Activated CD8-positive, alpha-beta memory T cell treated with anti-CD3 and anti-CD28 coated beads, Interleukin-2, amount 50 U/mL, for 24 hours (primary cell): ENCODE measurements around the gene DNAJC5.

ENCODE experiments used
- DNase-seq: peaks from one replicate; pipeline ENCODE4 v3.0.0-alpha.2; 2020; ENCODE audit errors: extremely low read depth

Gene DNAJC5

DNA sequence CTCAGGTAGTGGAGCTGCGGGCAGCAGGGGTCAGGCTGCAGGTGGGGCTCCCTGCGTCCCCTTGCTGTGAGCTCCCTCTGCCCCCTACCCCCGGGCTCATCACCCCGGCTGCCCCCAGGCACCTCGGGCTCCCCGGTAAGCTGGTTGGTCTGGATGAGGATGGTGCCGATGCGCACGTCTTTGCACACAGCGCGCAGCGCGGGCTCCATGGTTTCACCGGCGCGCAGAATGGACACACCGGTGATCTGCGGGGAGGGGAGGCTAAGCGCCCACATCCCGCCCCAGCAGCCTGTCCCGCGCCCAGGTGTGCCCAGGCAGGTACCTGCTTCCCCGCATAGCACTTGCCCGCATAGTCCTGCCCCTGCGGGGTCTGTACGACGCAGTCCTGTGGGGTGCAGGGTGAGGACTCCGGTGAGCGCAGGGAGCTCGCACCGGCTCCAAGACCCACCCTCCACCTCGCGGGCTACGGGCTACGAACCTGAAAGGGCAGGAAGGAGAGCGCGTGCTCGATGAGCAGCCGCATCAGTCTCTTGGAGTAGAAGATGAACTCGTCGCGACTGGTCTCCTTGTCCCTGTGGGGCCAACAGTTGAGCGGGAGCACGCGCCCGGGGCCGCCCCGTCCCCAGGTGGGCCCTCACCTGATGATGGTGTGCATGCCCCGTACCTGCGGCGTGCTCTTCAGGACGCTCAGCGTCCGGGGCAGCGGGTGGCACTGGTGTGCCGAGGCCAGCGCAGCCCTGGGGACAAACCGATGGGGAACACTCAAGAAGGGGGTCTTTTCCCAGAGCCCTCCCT lies 45.7 kb downstream of the DNAJC5 start:
- no peak for DNase-seq

GRCh38 chr20:63941282-63942081 lies 46.6 kb downstream of the DNAJC5 start:
- DNase-seq, result peak; percentile 51

DNA sequence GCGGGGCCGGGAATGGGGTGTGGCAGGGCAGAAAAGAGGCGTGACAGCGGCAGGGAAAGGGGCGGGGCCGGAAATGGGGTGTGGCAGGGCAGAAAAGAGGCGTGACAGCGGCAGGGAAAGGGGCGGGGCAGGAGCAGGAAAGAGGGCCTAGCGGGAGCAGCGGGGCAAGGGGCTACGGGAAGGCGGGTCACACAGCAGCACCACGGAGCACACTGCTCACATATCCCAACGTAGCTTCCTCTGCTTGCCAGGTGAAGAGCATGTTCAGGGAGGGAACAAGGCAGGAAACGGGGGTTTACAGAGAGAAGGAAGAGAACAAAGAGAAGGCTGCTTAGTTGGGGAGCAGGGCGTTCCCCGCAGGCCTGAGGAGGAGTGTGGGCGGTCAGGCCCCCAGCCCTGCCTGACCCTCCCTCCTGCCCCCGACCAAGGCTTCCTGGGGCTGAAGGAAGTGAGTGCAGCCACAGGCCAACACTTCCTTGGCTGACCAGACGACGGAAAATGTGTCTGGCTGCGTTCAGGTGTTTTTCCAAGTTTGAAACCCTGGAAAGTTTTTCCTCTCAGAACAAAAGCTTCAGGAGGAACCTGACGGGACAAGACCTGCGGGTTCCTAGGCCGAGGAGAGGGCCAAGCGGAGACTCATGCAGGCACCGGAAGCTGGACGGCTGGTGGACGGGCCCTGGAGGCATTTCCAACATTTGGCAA lies 47.5 kb downstream of the DNAJC5 start:
- no peak for DNase-seq

- no peak for DNase-seq
These were observed 48.3 kb downstream of the DNAJC5 start for GRCh38 chr20:63942969-63943807.

DNA sequence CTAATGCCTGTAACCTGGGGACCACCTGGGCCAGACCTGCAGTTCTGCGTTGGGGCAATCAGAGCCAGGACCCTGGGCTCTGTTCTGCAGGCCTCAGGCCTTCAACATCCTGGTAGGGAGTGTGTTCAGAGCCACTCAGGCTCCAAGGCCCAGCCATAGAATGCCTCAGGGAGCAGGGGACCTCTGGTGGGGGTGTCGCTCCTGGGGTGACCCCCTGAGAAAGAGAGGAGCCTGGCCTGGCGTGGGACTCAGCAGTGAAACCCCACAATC lies 48.8 kb downstream of the DNAJC5 start:
- DNase-seq, result no peak

GRCh38 chr20:63944078-63944941 lies 49.4 kb downstream of the DNAJC5 start:
- no peak for DNase-seq

- DNase-seq, result no peak
These were observed 50.2 kb downstream of the DNAJC5 start for GRCh38 chr20:63945031-63945658.

GRCh38 chr20:63945921-63946920 lies 51.3 kb downstream of the DNAJC5 start:
- no peak for DNase-seq

DNA sequence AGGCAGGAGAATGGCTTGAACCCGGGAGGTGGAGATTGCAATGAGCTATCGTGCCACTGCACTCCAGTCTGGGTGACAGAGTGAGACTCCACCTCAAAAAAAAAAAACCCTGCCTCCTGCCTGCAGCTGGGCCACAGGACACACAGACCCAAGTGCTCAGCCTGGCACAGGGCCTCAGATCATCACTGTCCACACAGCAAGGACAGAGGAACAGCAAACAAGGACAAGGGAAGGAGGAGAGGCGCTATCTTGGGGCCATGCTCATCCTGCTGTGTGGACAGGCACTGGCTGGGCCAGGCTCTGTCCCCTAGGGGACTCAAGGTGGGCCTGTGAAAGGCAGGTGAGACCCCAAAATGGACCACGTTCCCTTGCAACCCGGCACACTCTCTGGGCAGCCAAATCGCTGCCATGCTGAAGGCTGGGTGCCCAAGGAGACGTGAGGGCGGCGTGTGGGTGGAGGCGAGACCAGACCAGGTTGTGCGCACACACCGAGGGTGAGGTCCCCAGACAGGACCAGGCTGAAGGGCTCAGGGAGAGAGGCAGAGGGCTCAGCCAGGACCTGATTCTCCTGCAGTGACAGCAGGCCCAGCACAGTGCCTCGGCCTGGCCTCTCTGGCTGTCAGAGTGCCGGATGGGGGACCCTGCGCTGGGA lies 52.2 kb downstream of the DNAJC5 start:
- DNase-seq, result no peak

GRCh38 chr20:63947638-63948456 lies 52.9 kb downstream of the DNAJC5 start:
- DNase-seq, result no peak

DNA sequence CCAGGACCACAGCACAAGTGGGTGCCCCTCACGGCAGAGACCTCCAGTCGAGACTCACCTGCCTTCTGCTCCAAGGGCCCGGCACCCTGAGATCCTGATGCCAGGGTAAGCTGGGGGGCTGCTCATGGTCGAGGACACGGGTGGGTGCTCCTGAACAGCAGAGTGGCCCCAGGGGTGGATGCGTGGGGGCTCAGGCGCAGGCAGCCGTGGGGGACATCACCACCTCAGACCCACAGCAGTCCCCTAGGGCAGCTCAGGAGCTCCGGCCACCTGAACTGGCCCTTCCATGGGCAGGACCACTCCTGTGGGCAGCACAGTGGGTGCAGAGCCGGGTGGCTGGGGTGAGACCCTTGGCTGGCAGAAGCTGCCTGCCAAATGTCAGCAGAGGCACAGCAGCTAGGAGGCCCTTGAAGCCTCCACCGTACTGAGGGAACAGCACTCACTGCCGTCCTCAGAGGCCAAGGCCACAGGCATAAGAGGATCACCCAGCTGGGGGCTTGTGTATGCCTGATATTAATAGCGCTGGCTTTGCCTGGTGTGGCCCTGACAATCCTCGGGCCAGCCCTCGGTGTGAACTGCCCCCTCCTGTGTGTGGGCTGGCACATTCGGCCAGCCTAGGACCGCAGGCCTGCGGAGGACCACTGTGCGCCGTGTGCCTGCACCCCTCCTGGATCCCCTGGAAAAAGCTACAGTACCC lies 55.9 kb downstream of the DNAJC5 start:
- DNase-seq, result no peak

- DNase-seq, result no peak
These were observed 56.7 kb downstream of the DNAJC5 start for GRCh38 chr20:63951398-63952209.

- no peak for DNase-seq
These were observed 57.2 kb downstream of the DNAJC5 start for GRCh38 chr20:63952210-63952535.

GRCh38 chr20:63952769-63953168 lies 57.8 kb downstream of the DNAJC5 start:
- DNase-seq, result no peak

GRCh38 chr20:63953764-63954429 lies 59.0 kb downstream of the DNAJC5 start:
- no peak for DNase-seq

GRCh38 chr20:63955281-63955826 lies 60.4 kb downstream of the DNAJC5 start:
- DNase-seq, result no peak
